Left colon (tissue), 2 donors: Measurements from ENCODE around the gene HEPHL1. TPM values are rescaled to one million over a fixed set of nuclear protein-coding genes. Genes with fewer than 3 reads are reported as not detected.
"Not testable (repeated sequence)": the region's sequence is repeated elsewhere in the genome, so short reads cannot be mapped to it uniquely, and the experiment has no call there.

ENCODE experiments used
- ATAC-seq: fragments of 200-7000 bp; cut with Tn5 transposase; one replicate; pipeline ENCODE4 v1.9.1; 2020; ENCODE audit warnings: mild to moderate bottlenecking, moderate library complexity
- DNase-seq, 2 donors: peaks; one replicate each; pipeline ENCODE4 v3.0.0-alpha.2; 2020
- intact Hi-C, 2 donors: fragments of 100-400 bp; cut with DNase I in 1 of 2; cut with micrococcal nuclease in 1 of 2; formaldehyde crosslinking; loops; one replicate each; pipeline versions ENCODE4 v1.11.2 to v1.14.0; 2022; cut with DNase I, micrococcal nuclease
- total RNA-seq, 2 donors: library from RNA; stranded (reverse); fragmentation: NEBNext Ultra II Directional; extraction: Animal tissue kit (Norgen Biotek cat#: 25700); gene quantifications; one replicate each; pipeline ENCODE4 v1.2.1, GENCODE V29; 2021
- donor health status: DM: no; HTN: no; CAD: no.
- donor health status: DM: yes; HTN: yes; CAD: no.

The HEPHL1 gene
- total RNA-seq, 2 donors from 2014 or later = not detected

DNA sequence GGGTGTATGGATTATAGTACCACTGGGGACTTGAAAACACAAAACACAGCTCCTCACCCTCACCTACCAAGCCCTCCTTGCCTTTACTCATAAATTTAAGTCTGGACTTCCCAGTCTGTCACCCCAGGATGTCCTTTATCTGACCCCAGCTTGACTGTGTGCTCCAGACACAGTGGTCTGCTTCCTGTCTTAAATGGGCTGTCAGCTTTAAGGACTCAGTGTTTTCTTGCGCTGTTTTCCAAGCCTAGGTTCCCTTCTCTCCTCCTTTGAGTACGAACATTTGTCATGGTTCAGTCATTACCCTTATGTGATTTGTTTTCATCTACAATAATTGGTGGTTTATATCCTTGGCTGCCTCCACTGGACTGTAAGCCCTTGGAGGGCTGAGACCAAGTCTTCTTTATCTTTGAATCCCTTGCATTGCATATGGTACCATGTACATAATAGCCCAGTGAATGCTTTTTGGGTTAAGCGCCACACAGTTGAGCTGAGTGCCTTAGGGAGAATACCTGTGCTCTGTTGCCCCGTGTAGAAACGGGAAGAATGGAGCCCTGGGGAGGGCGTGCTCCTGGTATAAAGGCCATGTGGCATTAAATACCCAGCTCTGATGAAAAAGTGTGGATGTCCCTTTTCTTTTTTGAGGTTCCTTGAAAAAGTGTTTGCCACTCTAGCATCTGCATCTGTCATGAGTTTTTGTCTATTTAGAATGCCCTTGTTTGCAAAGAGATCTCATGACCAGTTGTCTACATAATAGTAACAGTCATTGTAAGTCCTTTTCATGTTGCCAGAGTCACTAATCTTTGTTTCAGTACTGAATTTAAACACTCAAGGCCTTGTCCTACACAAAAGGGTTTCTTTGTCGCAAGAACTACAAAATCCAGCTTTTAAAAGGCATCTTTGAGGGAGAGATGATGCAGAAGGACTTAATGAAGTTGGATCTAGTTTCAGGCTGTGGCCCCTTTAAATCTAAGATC lies 121.4 kb downstream of the HEPHL1 start:
- ATAC-seq = no peak
- DNase-seq = no peak

DNA sequence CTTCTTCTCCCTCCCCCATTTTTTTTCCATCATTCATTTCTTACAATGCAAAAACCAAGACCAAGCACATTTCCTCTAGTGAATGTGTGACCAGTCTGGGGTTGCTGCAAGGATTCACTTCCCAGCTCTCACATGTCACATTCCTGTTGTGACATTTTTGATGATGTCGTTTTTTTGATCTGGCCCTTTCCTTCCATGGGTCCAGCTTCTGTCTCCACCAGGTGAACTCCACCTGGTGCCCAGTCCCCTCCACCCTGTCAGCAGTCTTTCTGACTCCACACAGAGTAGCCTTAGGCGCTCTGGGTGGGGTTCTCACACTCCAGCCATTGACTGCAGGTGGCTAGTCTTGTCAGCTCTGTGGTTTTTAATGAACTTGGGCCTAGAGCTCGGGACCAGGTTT lies 123.1 kb downstream of the HEPHL1 start:
- intact Hi-C loops = no loop called here
- DNase-seq = no peak
- no peak for ATAC-seq

More for the DNA sequence above, 121.4 kb downstream of the HEPHL1 start:
- intact Hi-C loops = no loop called here

DNA sequence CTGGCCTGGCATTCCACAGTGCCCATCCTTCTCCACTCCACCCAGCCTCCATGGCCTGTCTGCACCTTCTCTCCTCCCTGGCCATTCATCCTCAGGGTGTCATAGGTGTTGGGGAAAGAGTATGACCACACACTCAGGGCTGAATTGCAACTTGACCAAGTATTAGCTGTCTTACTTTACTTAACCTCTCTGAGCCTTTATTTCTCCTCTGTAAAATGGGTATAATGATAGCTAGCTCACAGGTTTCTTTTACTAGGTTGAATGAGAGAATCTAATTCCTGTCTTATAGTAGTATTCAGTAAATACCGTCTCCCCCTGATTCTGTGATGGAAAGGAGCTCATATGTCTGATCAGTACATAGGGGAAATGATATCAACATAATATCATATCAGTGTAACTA lies 123.5 kb downstream of the HEPHL1 start:
- DNase-seq = no peak
- ATAC-seq = no peak
- intact Hi-C loops = no loop called here

GRCh38 chr11:94145431-94145830 lies 124.3 kb downstream of the HEPHL1 start:
- intact Hi-C loops = no loop called here
- DNase-seq (no peak), ATAC-seq (no peak)

GRCh38 chr11:94145916-94146315 lies 124.8 kb downstream of the HEPHL1 start:
- intact Hi-C loops = no loop called here
- no peak for ATAC-seq
- DNase-seq = no peak

- ATAC-seq (no peak), DNase-seq (no peak)
- intact Hi-C loops = no loop called here
Observed at GRCh38 chr11:94147433-94147845, 126.3 kb downstream of the HEPHL1 start.

DNA sequence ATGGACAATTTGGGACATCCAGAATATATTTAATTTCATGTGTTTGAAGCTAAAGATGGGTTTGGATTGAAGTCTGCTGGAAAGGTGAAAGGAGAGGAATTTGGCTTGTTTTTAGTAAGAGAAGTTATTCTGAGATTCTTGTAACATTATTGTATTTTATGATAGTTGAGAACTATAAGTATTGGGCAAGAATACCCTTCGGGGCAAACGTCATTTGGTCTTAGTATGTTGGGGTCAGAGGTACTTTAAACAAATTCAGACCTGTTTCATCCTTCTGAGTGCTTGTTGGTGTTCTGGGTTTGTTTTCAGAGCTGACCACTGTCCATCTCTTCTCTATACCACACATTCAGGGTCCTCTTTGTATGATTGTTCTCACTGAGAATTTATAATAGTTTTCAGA lies 127.0 kb downstream of the HEPHL1 start:
- DNase-seq (no peak), ATAC-seq (no peak)
- intact Hi-C loops = no loop called here

- intact Hi-C loops = no loop called here
- ATAC-seq (peak; percentile 72), DNase-seq (no peak)
Observed at GRCh38 chr11:94149431-94150017, 128.4 kb downstream of the HEPHL1 start.

GRCh38 chr11:94150056-94150455 lies 128.9 kb downstream of the HEPHL1 start:
- ATAC-seq = no peak
- intact Hi-C loops = no loop called here
- no peak for DNase-seq

GRCh38 chr11:94150704-94151685 lies 129.8 kb downstream of the HEPHL1 start:
- ATAC-seq (no peak), DNase-seq (no peak)
- intact Hi-C loops = no loop called here

GRCh38 chr11:94151903-94152677 lies 130.9 kb downstream of the HEPHL1 start:
- intact Hi-C loops = no loop called here
- ATAC-seq (peak; percentile 46), DNase-seq (no peak)

DNA sequence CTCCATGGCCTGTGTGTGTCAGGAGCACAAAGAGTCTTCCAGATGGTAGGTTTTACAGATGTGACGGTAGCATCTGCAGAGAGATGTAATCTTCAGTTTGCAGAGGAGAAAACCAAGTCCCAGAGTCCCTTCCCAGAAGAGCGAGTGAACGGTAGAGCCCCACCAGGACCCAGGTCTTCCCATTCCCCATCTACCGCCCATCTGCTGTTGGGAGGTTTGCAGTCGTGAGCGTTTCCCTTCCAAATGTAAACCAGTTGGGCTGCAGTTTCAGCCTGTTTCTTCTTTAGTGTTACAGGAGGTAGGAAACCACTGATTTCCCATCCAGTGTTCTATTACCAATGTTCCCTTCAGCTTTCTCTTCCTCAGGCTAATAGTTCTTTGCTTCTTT lies 131.5 kb downstream of the HEPHL1 start:
- no peak for ATAC-seq
- DNase-seq = no peak
- intact Hi-C loops = no loop called here

GRCh38 chr11:94153320-94153719 lies 132.2 kb downstream of the HEPHL1 start:
- no peak for ATAC-seq
- DNase-seq = no peak
- intact Hi-C loops = no loop called here

GRCh38 chr11:94154095-94154856 lies 133.1 kb downstream of the HEPHL1 start:
- intact Hi-C loops = no loop called here
- no peak for DNase-seq
- ATAC-seq = no peak

DNA sequence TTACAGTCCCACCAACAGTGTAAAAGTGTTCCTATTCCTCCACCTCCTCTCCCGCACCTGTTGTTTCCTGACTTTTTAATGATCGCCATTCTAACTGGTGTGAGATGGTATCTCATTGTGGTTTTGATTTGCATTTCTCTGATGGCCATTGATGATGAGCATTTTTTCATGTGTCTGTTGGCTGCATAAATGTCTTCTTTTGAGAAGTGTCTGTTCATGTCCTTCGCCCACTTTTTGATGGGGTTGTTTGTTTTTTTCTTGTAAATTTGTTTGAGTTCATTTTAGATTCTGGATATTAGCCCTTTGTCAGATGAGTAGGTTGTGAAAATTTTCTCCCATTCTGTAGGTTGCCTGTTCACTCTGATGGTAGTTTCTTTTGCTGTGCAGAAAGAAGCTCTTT lies 136.2 kb downstream of the HEPHL1 start:
- intact Hi-C loops, ATAC-seq, DNase-seq: not testable (repeated sequence)
